ENCODE measurements around the gene LRRC1.
A peak's percentile ranks its signal among the peaks of the same experiment; 100 is the strongest.
"Not testable (repeated sequence)": the region's sequence is repeated elsewhere in the genome, so short reads cannot be mapped to it uniquely, and the experiment has no call there.

LRRC1 gene

DNA sequence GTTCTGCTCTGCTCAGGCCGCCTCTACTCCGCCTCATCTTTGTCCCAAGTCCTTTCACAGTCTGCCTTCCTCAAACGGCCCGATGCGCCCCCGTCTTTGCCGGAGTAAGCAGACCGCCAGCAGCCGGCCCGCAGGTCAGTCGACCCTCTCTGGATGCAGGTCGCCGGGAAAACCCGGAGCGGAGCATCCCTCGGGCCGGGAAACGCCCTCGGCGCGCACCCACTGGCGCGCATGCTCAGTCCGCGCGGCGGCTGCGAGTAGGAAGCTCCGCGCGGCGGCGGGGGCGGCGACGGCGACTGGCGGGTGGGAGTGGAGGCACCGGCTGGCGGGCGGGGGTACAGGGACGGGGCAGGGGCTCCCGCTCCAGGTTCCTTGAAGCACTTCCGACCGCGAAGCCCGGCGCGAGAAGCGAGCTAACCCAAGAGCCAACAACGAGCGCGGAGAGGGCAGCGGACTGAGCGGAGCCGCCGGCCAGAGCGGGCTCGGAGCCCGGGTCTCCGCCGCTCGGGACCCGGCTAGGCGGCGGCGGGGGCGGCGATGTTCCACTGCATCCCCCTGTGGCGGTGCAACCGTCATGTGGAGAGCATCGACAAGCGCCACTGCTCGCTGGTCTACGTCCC is at the start of gene LRRC1:
Gene LRRC1, plus strand, starts transcription at position 286 of the 620 bp plus-strand sequence. Its CDS starts 252 bp downstream, at position 538.
- DNase-seq (ENCODE audit: low spot score), result peak; percentile 81

DNA sequence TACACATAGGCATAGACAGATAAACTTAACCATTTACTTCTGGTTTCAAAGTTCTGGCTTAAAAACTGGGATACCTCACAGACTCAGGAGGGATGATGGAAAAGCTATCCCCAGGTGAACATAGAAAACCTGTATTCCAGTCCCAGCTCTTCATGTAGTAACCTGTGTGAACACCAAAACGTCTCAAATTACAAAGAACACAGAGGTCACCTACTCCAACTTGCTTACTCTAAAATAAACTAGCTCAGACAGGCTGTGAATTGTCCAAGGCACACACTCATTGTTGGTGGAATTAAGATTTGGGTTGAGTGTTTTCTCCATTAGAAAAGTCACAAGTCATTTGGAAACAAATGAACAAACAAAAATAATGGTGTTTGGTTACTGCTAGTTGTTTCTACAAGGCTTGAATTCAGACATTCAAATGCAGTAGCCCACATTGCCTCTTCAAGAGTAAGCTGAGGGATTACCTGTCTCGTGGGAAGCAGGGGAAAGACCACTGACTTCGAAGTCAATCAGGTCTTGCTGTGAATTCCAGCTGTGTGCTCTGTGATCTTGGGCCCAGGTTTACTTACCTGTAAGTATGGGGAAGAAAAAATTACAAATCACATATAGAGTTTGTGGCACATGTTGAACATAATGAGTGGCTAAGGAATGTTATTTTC is 48.2 kb upstream of the LRRC1 start:
- no peak for DNase-seq (ENCODE audit: low spot score)

DNA sequence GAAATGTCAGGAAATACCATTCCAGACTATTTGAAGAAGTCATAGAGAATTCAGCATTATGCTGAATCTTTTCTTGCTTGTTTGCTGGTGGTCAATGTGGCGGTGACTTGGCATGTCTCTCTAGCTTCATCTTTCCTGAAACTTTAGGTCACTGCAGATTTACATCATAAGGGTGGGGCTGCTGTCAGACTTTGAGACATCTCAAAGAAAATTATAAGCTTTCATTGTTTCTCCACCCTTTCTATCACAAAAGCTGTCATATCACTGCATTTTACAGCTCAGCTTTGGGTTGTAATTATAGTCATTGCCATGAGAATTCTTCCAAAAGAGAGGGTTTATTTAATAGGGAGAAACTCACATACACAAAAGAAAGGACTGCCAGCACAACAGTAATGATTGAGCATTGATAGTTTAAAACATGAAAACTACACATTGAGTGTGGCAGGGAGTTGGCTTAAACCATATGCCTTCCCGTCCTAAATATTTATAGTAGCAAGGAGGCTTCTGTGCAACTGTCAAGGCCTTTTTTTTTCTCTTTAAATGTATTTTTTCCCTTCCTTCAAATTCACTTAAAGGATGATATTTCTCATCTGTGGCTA is 44.7 kb upstream of the LRRC1 start:
- DNase-seq (ENCODE audit: low spot score), result no peak

DNA sequence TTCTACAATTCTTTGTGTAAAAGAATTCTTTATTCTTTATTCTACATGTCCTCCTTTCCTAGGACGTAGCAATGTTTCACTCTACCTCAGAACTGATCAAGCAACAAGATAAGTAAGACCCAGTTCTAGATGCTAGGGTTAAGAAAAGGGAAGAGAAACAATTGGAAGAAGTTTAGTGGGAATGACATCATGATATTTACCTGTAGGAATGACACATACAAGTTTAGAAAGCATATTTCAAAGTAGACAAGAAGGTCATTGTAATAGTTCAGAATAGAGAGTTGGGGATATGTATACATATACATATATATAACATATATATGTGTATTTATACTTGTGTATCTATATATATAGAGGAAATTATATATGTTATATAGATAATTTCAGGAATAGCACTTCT is 43.4 kb upstream of the LRRC1 start:
- DNase-seq (ENCODE audit: low spot score), result no peak

DNA sequence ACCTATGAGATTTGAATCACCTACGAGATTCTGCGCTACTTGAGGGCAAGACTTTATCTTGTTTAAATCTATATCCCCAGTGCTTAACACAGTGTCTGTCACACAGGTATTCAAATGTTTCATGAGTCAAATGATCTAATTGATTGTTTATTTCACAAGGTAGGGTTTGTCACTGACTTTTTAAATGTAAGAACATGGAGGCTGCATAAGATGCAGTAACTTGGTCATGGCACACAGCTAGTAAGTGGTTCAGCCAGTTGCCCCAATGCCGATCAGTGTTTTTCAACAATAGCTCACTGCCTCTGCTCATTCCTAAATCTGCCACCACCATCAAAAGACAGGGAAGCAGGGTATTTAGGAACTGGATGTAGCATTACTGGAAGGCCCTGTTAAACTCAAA is 42.4 kb upstream of the LRRC1 start:
- DNase-seq (ENCODE audit: low spot score), result no peak

DNA sequence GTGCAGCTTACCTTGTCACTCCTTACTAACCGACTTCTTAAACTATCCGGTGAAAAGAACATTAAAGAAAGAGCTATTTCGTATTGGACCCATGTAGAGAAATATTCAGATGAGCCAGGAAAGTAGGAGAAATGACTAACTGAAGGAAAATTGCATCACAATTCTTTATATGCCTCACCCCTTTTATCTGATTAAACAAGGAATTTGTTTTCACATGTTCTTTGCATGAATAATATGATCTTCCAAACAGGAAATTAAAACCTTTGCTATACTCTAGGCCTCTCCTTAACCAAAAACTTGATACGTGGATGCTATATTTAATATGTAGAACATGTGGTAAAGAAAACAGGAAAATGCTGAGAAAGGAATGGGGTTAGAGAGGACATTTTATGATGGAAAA is 41.9 kb upstream of the LRRC1 start:
- no peak for DNase-seq (ENCODE audit: low spot score)

DNA sequence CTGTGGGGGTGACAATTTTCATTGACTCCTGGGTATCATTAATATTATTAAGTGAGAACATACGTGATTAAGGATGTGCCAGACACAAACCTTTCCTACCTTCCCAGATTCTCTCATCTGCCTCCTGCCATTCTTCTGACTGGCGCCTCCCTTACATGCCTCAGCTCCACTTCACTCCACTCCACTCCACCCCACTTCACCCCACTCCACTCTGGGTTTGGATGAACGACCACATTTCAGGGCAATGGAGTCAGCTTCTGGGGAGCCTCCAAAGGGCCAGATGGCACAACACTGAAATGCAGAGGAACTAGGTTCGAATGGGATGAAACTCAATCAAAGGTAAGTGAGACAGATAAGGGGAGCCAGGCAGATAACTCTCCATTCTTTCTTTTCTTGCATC is 40.5 kb upstream of the LRRC1 start:
- no peak for DNase-seq (ENCODE audit: low spot score)

DNA sequence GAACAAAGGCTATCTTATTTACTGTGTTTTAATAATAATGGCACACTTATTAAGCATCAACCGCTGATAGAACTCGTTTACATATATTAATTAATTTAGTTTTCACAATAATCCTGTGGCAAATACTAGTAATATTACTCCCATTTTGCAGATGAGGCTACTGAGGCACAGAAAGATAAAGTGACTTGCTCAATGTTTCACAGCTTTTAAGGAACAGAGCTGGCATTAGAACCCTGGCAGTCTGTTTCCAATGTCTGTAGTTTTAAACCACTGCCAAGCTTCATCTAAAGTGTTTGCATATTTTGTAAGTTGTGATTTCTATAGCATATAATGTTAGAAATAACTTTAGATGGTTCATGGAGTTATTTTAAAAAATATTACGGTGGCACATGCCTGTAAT is 38.4 kb upstream of the LRRC1 start:
- no peak for DNase-seq (ENCODE audit: low spot score)

DNA sequence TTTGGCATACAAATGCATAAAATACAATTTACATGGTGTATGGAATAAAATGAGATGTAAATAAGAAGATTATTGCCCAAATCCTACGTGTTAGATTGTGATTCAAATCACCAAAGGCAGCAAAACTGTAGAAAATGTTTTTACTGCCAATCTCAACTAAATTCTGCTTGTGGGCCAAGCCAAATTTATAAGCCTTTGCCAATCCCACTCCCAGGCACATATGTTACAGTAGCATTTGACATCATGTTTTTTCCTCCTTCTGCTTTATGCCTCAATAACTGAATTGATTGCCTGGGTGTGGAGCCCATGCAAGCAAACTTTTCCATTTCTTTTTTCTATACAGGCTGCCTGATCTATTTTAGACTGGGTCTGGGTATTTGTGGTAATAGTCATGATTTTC is 36.3 kb upstream of the LRRC1 start:
- no peak for DNase-seq (ENCODE audit: low spot score)

DNA sequence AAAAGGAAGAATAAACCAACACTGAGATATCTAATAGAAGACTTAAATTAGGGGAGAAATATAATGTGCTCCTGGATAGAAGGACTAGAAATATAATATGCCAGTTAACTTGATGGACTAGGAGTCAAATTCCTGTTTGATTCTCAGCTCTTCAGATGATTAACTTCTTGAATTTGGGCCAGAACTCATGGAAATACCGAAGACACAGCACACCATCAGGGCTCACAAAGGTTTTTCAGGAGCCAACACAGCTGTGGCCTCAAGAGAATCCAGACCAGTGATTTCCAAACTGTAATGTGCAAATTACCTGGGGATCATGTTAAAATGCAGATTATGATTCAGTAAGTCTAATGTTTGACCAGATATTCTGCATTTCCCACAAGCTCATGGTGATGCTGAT is 33.8 kb upstream of the LRRC1 start:
- DNase-seq (ENCODE audit: low spot score), result no peak

DNA sequence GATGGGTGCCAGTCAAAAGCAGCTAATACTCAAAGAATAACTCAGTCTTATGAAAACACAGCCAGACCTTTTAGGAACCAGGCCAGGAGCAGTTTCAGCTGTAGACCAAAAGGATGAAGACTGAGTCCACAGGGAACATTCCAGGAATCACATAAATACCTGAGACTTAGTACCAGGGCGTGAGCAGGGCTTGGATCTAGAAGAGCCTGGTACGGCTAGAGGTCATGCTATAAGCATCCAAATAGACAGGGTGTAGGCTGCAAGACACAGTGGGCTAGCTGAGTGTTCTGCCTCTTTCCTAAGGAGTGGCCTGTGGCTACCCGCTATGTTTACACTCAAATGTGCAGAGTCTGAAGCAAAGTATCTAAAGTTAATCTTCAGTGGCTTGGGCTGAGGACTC is 29.5 kb upstream of the LRRC1 start:
- no peak for DNase-seq (ENCODE audit: low spot score)

DNA sequence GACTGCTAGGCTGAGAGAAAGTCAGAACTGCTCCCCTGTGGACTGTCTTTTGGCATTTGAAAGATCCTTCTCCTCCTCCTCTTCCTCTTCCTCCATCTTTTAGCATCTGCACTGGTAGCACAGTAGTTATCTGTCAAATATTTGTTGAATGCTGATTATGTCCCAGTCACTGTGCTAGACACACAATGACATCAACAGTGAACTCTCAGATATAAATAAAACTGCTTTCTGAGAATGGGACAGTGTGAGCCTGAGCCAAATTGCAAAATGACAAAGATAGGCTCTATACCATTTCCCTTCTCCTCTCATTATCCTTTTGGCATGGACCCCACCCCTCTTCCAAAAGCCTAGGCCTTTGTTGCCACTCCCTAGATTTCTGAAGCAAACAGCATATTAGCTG is 27.9 kb upstream of the LRRC1 start:
- no peak for DNase-seq (ENCODE audit: low spot score)

DNA sequence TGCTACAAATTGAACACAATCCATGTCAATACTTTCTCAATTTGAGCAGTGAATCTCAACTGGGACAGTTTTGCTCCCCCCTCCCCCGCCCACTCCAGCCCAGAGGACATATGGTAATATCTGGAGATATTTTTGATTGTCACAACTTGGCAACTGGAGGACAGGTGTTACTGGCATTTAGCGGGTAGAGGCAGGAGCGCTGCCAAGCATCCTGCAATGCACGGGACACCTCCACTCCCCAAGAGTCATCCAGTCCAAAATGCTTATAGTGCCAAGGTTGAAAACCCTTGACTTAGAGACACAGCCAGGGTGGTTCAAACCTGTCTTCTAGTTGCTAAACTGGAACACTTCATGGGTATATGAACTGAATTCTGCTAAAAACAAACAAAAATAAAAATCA is 26.9 kb upstream of the LRRC1 start:
- no peak for DNase-seq (ENCODE audit: low spot score)

DNA sequence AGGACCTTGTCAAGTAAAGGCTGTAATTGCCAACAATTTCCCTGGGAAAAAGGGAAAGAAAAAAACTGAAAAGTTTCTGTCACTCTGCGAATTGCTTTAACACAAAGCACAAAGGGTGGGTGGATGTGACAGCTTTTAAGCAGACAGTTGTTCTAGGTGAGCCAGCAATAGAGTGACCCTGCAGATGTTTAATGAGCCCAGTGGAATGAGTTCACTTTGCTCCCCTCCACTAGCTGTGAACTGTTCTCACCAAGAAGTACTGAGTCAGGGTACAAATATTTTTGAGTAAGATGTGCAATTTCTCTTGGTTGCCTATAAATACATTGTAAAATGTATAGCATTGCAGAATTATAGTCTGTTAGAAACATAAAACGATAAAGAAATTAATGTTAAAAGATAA is 26.2 kb upstream of the LRRC1 start:
- DNase-seq (ENCODE audit: low spot score), result no peak

DNA sequence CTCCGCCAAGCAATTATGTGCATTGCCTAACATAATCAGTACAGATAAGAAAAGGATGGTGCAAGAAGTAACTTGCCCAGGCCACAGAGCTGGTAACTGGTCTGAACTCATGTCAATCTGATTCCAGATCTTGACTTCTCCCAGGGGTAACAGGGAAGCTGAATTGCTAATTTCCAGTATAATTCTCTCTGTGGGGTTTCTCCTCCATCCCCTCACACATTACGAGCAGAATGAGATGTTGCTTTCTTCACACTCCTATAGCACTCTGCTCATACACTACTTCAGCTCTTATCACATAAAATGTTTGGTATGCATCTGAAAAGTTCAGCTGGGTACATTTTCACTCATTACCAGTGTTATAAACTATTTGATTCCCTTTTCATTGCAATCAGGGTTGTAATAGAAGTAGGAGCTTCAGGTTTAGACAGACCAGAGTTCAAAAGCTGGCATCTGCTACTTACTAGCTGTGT is 24.0 kb upstream of the LRRC1 start:
- no peak for DNase-seq (ENCODE audit: low spot score)

DNA sequence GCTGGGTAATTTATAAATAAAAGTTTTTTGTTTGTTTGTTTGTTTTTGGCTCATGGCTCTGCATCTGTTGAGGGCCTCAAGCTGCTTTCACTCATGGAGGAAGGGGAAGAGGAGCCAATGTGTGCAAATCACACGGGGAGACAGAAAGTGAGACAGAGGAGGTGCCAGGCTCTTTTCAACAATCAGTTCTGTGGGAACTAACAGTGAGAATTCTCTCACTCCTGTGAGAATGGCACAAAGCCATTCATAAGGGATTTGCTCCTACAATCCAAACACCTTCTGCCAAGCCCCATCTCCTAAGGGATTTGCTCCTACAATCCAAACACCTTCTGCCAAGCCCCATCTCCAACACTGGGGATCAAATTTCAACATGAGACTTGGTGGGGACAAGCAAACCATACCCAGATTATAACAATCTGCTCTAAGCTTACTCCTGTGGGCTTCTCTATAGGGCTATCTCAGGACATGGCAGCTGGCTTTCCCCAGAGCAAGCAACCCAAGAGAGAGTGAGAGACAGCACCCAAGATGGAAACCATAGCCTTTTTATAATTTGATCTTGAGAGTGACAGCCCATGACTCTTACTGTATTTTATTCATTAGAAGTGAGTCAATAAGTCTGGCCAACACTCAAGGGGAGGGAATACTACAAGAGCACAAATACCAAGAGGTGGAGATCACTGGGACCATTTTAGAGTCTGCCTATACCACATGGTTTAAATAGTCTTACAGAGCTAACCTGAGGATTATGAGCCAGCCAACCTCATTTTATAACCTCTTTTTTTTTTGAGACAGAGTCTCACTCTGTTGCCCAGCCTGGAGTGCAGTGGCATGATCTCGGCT is 22.8 kb upstream of the LRRC1 start:
- no peak for DNase-seq (ENCODE audit: low spot score)

DNA sequence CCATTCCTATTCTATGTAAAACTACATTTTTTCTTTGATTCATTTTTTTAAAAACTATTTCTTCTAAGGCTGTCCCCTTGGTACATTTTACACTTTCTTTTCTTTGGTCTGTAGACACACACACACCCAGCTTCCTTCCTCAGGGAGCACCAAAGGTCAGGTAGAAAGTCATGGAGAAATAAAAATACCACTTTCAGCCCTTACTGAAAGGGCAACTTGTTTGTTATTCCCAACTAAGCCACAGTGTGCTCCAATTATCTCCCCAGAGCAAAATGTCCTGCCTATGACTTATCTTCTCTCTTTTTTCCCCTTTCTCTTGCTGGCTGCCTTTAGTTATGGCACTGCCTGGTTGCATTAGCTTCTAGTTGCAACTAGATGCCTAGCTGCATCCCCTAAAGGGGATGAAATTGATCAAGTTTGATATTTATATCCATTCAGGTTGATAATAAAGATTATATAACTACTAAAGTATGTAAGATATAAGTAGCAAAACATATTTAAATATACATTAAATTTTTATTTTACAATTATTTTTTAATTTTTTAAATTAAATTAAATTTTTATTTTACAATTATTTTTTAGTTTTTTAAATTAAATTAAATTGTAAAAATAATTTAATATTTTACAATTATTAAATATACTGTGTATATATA is 21.6 kb upstream of the LRRC1 start:
- DNase-seq (ENCODE audit: low spot score), result no peak

DNA sequence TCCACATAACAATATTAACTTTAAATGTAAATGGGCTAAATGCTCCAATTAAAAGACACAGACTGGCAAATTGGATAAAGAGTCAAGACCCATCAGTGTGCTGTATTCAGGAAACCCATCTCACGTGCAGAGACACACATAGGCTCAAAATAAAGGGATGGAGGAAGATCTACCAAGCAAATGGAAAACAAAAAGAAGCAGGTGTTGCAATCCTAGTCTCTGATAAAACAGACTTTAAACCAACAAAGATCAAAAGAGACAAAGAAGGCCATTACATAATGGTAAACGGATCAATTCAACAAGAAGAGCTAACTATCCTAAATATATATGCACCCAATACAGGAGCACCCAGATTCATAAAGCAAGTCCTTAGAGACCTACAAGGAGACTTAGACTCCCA is 18.7 kb upstream of the LRRC1 start:
- DNase-seq (ENCODE audit: low spot score), result not testable (repeated sequence)

DNA sequence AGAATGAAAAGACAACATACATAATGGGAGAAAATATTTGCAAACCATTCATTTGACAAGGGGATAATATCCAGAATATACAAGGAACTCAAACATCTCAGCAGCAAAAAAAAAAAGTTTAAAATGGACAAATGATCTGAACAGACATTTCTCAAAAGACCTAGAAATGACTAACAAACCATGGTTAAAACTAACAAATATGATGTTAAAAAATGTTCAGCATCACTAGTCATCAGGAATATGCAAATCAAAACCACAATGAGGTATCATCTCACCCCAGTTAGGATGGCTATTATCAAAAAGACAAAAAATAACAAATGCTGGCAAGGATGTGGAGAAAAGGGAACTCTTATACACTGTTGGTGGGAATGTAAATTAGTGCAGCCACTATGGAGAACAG is 9.8 kb upstream of the LRRC1 start:
- not testable (repeated sequence) for DNase-seq (ENCODE audit: low spot score)

DNA sequence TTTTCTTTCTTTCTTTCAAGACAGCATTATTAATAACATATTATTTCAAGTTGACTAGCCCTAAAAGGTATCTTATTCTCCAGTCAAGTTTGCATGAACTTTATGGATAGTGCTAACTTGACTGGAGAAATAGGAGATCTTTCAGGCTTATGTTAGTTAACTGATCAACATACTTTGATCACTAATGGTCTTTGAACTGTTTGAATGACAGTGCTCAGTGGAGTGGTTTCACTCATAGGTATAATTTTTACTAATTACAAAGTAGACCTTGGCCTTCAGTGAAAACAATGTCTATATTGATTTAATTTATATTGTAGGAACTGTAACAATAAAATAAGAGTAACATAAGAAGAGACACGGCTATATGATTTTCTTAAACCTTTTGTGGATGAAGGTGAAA is 8.0 kb upstream of the LRRC1 start:
- no peak for DNase-seq (ENCODE audit: low spot score)

DNA sequence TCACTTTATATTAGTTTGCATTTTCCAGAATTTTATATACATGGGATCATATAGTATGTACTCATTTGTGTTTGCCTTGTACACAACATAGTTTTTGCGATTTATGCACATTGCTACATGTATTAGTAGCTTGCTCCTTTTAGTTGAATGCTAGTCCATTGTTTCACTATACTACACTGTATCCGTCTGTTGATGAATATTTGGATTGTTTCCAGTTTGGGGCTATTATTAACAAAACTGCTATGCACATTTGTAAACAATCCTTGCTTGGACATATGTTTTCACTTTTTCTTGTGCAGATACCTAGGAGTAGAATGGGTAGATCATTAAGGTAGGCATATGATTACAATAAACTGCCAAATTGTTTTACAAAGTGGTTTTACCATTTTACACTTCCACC is 3.9 kb upstream of the LRRC1 start:
- no peak for DNase-seq (ENCODE audit: low spot score)

DNA sequence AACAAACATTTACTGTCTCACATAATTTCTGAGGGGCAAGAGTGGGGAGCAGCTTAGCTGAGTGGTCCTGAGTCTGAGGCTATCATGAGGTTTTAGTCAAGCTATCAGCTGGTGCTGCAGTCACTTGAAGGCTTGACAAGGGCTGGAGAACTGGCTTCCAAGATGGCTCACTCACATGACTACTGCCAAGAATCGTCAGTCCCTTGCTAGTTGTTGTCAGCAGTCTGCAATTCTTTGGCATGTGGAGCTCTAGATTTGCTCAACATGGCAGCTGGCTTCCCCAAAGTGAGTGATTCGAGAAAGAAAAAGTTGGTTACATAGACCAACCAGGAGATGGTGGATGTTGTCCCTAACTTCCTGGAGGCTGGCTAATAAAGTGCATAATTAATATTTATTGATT is 2.8 kb upstream of the LRRC1 start:
- no peak for DNase-seq (ENCODE audit: low spot score)
